Astrocyte (in vitro differentiated cells and primary cell): Measurements from ENCODE around the gene NDUFA13. TPM values are rescaled to one million over a fixed set of nuclear protein-coding genes. Genes with fewer than 3 reads are reported as not detected.
A peak's percentile ranks its signal among the peaks of the same experiment; 100 is the strongest.

ENCODE experiments used
- DNase-seq: peaks from one replicate; pipeline ENCODE4 v3.0.0-alpha.2; 2010; ENCODE audit warnings: low read depth
- FAIRE-seq: peaks from 2 replicates; lab custom pipeline; 2011; peaks lifted over from hg19 to GRCh38; lab: Jason Lieb, UNC
- H2AFZ ChIP-seq: 2 replicates; pipeline ENCODE4 v1.6.0; 2012; ENCODE audit warnings: low read depth, low read length, inconsistent platforms
- H3K27ac ChIP-seq: 2 replicates; pipeline ENCODE4 v1.5.1; 2011; ENCODE audit warnings: low read depth, low read length, inconsistent platforms
- H3K27me3 ChIP-seq: 2 replicates; pipeline ENCODE4 v1.6.0; 2011; ENCODE audit warnings: low read length, inconsistent platforms; ENCODE audit not compliant: insufficient read depth
- H3K36me3 ChIP-seq: 2 replicates; pipeline ENCODE4 v1.5.1; 2011; ENCODE audit warnings: low read length, inconsistent platforms; ENCODE audit not compliant: insufficient read depth
- H3K4me1 ChIP-seq: 2 replicates; pipeline ENCODE4 v1.5.1; 2011; ENCODE audit warnings: low read length, inconsistent platforms; ENCODE audit not compliant: insufficient read depth
- H3K4me2 ChIP-seq: 2 replicates; pipeline ENCODE4 v1.6.0; 2012; ENCODE audit warnings: low read length, inconsistent platforms
- H3K4me3 ChIP-seq: 2 replicates; pipeline ENCODE4 v1.5.1; 2011; ENCODE audit warnings: low read depth, mild to moderate bottlenecking, low read length, inconsistent platforms; ENCODE audit not compliant: insufficient read depth
- H3K79me2 ChIP-seq: 2 replicates; pipeline ENCODE4 v1.6.0; 2012; ENCODE audit warnings: mild to moderate bottlenecking, low read length, inconsistent platforms; ENCODE audit not compliant: insufficient read depth
- H3K9ac ChIP-seq: 2 replicates; pipeline ENCODE4 v1.6.0; 2012; ENCODE audit warnings: mild to moderate bottlenecking, low read length, inconsistent platforms
- H3K9me3 ChIP-seq: 2 replicates; pipeline ENCODE4 v1.5.1; 2012; ENCODE audit warnings: low read depth, mild to moderate bottlenecking, low read length, inconsistent platforms; ENCODE audit not compliant: insufficient read depth
- H4K20me1 ChIP-seq: 2 replicates; pipeline ENCODE4 v1.6.0; 2012; ENCODE audit warnings: low read length, inconsistent platforms; ENCODE audit not compliant: insufficient read depth
- H3K27ac Mint-ChIP-seq: one replicate; pipeline ENCODE4 v1.8.0; 2021; ENCODE audit warnings: mild to moderate bottlenecking, mixed read lengths; ENCODE audit not compliant: unreplicated experiment
- H3K27me3 Mint-ChIP-seq: one replicate; pipeline ENCODE4 v1.8.0; 2021; ENCODE audit warnings: low read depth, mixed read lengths; ENCODE audit not compliant: unreplicated experiment
- H3K36me3 Mint-ChIP-seq: one replicate; pipeline ENCODE4 v1.8.0; 2021; ENCODE audit warnings: low read depth, mixed read lengths; ENCODE audit not compliant: unreplicated experiment
- H3K4me1 Mint-ChIP-seq: one replicate; pipeline ENCODE4 v1.8.0; 2021; ENCODE audit warnings: low read depth, mixed read lengths; ENCODE audit not compliant: unreplicated experiment
- H3K4me3 Mint-ChIP-seq: one replicate; pipeline ENCODE4 v1.8.0; 2021; ENCODE audit warnings: mild to moderate bottlenecking, moderate library complexity, mixed read lengths; ENCODE audit not compliant: unreplicated experiment
- H3K9me3 Mint-ChIP-seq: one replicate; pipeline ENCODE4 v1.8.0; 2021; ENCODE audit warnings: mild to moderate bottlenecking, mixed read lengths; ENCODE audit not compliant: unreplicated experiment
- EZH2 ChIP-seq: IDR thresholded peaks from 2 replicates; pipeline ENCODE4 v1.6.1; 2012; ENCODE audit warnings: mild to moderate bottlenecking, low read length, inconsistent platforms; ENCODE audit not compliant: insufficient read depth
- total RNA-seq: library from RNA; stranded (reverse); gene quantifications from 2 replicates; pipeline ENCODE4 v1.2.1, GENCODE V29; 2021
- TF ChIP-seq, protein P1 (sequence below): IDR thresholded peaks from 2 replicates; pipeline ENCODE4 v1.5.1; 2011; ENCODE audit warnings: low read depth, mild to moderate bottlenecking, inconsistent platforms, low read length, moderate library complexity; ENCODE audit not compliant: insufficient read depth

The NDUFA13 gene
- total RNA-seq, 1 donor from 2014 or later = 311 TPM

- H3K36me3 Mint-ChIP-seq = peaks cover 7% of the 10 kb centered on the region
Measured at GRCh38 chr19:19527674-19528625, 11.9 kb downstream of the NDUFA13 start.

GRCh38 chr19:19528721-19529490, 12.9 kb downstream of the NDUFA13 start, which contains the start of gene YJEFN3:
YJEFN3 (plus strand) TSS chr19:19528911; CDS start chr19:19528933, 22 bp downstream.
- H3K9me3 Mint-ChIP-seq = no peaks in the 10 kb centered on the region
- H3K27me3 ChIP-seq = no peaks in the 10 kb centered on the region
- TF ChIP-seq, protein P1, sequence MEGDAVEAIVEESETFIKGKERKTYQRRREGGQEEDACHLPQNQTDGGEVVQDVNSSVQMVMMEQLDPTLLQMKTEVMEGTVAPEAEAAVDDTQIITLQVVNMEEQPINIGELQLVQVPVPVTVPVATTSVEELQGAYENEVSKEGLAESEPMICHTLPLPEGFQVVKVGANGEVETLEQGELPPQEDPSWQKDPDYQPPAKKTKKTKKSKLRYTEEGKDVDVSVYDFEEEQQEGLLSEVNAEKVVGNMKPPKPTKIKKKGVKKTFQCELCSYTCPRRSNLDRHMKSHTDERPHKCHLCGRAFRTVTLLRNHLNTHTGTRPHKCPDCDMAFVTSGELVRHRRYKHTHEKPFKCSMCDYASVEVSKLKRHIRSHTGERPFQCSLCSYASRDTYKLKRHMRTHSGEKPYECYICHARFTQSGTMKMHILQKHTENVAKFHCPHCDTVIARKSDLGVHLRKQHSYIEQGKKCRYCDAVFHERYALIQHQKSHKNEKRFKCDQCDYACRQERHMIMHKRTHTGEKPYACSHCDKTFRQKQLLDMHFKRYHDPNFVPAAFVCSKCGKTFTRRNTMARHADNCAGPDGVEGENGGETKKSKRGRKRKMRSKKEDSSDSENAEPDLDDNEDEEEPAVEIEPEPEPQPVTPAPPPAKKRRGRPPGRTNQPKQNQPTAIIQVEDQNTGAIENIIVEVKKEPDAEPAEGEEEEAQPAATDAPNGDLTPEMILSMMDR = no peak
- no peak for TF ChIP-seq EZH2
- no peaks in the 10 kb centered on the region for H3K4me1 ChIP-seq
- H3K36me3 ChIP-seq = peaks cover 3% of the 10 kb centered on the region
- no peaks in the 10 kb centered on the region for H3K9me3 ChIP-seq
- H3K9ac ChIP-seq = no peak within 1 kb of the TSS
- peaks cover 7% of the 10 kb centered on the region for H3K36me3 Mint-ChIP-seq
- no peak within 1 kb of the TSS for H3K4me3 Mint-ChIP-seq
- no peak within 1 kb of the TSS for H3K27ac ChIP-seq
- H4K20me1 ChIP-seq = peaks cover 69% of the 10 kb centered on the region
- FAIRE-seq (no peak), DNase-seq (peak; percentile 32)
- no peak within 1 kb of the TSS for H3K4me3 ChIP-seq
- no peak within 1 kb of the TSS for H2AFZ ChIP-seq
- H3K27ac Mint-ChIP-seq = no peak within 1 kb of the TSS
- H3K27me3 Mint-ChIP-seq = no peaks in the 10 kb centered on the region
- H3K79me2 ChIP-seq = peaks cover 16% of the 10 kb centered on the region
- peaks cover 18% of the 10 kb centered on the region for H3K4me1 Mint-ChIP-seq
- H3K4me2 ChIP-seq = peak within 1 kb of the TSS; percentile 71

More at GRCh38 chr19:19527674-19528625, 11.9 kb downstream of the NDUFA13 start:
- Histone ChIP-seq H3K36me3 (peaks cover 3% of the 10 kb centered on the region), H3K4me1 (no peaks in the 10 kb centered on the region), H3K9ac (no peak overlapping the region), H3K27ac (no peak overlapping the region), H2AFZ (no peak overlapping the region), H3K4me3 (no peak overlapping the region), H3K4me2 (no peak overlapping the region), H3K79me2 (peaks cover 26% of the 10 kb centered on the region), H4K20me1 (peaks cover 74% of the 10 kb centered on the region), H3K27me3 (no peaks in the 10 kb centered on the region), H3K9me3 (no peaks in the 10 kb centered on the region)
- FAIRE-seq = no peak
- Mint-ChIP-seq H3K4me1 (peaks cover 16% of the 10 kb centered on the region), H3K27ac (no peak overlapping the region), H3K4me3 (no peak overlapping the region), H3K9me3 (no peaks in the 10 kb centered on the region), H3K27me3 (no peaks in the 10 kb centered on the region)
- TF ChIP-seq, protein P1 = no peak
- TF ChIP-seq EZH2 = no peak
- DNase-seq = no peak
